ENCODE measurements around the gene C20orf204.

C20orf204 gene

DNA sequence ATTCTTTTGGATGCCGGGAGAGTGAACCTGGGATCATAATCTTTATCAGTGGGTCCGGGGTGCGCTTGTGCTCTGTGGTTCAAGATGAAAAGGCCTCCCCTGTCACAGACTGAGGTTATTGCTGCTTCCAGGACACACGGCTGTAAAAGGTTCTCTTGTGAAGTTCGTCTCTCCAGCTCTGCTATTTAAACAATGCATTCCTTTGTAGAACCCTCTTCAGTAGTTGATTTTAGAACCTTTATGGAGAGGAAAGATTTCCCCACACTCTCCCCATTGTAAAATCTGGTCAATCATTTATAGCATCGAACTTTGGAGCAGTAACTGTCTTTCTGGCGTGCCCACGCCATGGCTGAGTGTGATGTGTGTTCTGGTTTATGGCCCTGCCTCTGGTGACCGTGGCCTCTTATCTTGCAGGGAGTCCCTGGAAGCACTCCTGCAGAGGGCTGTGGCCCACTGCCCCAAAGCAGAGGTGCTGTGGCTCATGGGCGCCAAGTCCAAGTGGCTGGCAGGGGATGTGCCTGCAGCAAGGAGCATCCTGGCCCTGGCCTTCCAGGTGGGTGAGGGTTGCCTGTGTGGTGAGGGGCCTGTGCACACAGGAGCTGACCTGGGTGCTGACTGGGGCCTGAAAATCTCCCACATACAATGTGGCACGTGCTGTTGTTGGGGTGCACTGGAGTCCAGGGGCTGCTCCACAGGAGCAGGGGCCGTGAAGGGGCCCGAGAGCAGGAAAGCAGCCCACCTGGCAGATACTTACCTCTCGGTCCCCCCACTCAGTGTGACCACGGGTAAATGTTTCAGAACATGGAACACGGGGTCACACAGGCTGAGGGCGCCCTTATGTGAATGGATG is 11.6 kb upstream of the C20orf204 start:
- TF ChIP-seq CTCF (IDR thresholded peaks at IDR 0.05; ENCODE audit: low read length) (no peak), EZH2phosphoT487 (IDR thresholded peaks at IDR 0.05; ENCODE audit: low read length) (no peak), EZH2 (optimal IDR thresholded peaks at IDR 0.05; ENCODE audit: low read depth, low read length) (no peak)
- Histone ChIP-seq H3K4me3 (ENCODE audit: low read length) (no peak overlapping the region), H3K27ac (ENCODE audit: low read length) (no peak overlapping the region), H3K4me2 (ENCODE audit: low read depth, low read length) (no peak overlapping the region), H3K9me2 (replicated peaks; ENCODE audit: insufficient read depth, low read length) (no peaks in the 10 kb centered on the region), H3K9me3 (replicated peaks; ENCODE audit: insufficient read depth, low read length) (no peaks in the 10 kb centered on the region), H3F3A (ENCODE audit: insufficient read depth, low read length) (no peaks in the 10 kb centered on the region), H2AFZ (ENCODE audit: low read length) (no peak overlapping the region), H3K36me3 (replicated peaks; ENCODE audit: insufficient read depth, low read length) (0 out of 2 replicates have a peak, but pooled peaks cover 4% of the 10 kb centered on the region), H3K79me2 (ENCODE audit: low read length) (no peaks in the 10 kb centered on the region), H3K9ac (ENCODE audit: low read length) (no peak overlapping the region), H3K4me1 (ENCODE audit: low read length) (no peaks in the 10 kb centered on the region), H3K27me3 (replicated peaks; ENCODE audit: insufficient read depth, low read length) (no peaks in the 10 kb centered on the region), H4K20me1 (ENCODE audit: insufficient read depth, low read length) (no peaks in the 10 kb centered on the region)
- no peak for DNase-seq

DNA sequence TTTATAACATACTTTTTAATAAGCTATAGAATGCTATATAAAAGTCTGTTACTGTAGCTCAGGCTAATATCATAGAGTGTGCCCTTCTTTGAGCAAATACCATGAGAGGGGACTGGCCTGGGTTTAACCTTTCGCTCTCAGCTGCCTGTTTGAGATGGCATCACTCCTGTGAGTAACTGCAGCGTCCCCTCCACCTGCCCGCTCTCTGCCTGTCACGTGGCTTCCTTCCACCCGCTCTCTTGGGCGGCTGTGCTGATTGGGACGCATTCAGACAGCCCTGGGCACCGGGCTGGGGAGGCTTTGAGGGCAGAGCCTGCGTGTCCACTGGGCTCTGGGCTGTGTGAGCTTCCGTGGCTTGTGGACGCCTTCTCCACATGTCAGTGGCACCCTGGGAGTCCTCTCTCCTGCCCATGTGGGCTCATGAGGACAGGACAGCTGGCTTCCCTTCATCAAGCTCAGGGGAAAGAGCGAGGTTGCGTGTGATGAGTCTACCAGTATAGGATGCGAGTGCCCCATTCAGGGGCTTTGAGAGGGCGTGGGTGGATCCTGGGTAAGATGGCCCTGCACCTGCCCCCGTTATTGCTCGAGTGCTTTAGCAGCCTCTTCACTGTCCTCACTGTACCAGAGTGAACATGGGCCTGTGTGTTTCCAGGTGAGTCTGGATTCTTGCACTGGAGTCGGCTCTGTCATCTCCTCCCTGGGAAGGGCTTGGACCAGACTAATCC is 10.7 kb upstream of the C20orf204 start:
- H3K36me3 ChIP-seq (replicated peaks; ENCODE audit: insufficient read depth, low read length), result no peaks in the 10 kb centered on the region
- TF ChIP-seq EZH2phosphoT487 (IDR thresholded peaks at IDR 0.05; ENCODE audit: low read length), result no peak
- TF ChIP-seq EZH2 (optimal IDR thresholded peaks at IDR 0.05; ENCODE audit: low read depth, low read length), result no peak
- TF ChIP-seq CTCF (IDR thresholded peaks at IDR 0.05; ENCODE audit: low read length), result no peak
- DNase-seq, result no peak
- no peaks in the 10 kb centered on the region for H3K9me3 ChIP-seq (replicated peaks; ENCODE audit: insufficient read depth, low read length)
- no peaks in the 10 kb centered on the region for H3K4me1 ChIP-seq (ENCODE audit: low read length)
- no peak overlapping the region for H2AFZ ChIP-seq (ENCODE audit: low read length)
- no peak overlapping the region for H3K9ac ChIP-seq (ENCODE audit: low read length)
- no peak overlapping the region for H3K4me3 ChIP-seq (ENCODE audit: low read length)
- H3K79me2 ChIP-seq (ENCODE audit: low read length), result no peaks in the 10 kb centered on the region
- H3K27ac ChIP-seq (ENCODE audit: low read length), result no peak overlapping the region
- H3F3A ChIP-seq (ENCODE audit: insufficient read depth, low read length), result no peaks in the 10 kb centered on the region
- H3K9me2 ChIP-seq (replicated peaks; ENCODE audit: insufficient read depth, low read length), result no peaks in the 10 kb centered on the region
- no peaks in the 10 kb centered on the region for H3K27me3 ChIP-seq (replicated peaks; ENCODE audit: insufficient read depth, low read length)
- no peak overlapping the region for H3K4me2 ChIP-seq (ENCODE audit: low read depth, low read length)
- no peaks in the 10 kb centered on the region for H4K20me1 ChIP-seq (ENCODE audit: insufficient read depth, low read length)

DNA sequence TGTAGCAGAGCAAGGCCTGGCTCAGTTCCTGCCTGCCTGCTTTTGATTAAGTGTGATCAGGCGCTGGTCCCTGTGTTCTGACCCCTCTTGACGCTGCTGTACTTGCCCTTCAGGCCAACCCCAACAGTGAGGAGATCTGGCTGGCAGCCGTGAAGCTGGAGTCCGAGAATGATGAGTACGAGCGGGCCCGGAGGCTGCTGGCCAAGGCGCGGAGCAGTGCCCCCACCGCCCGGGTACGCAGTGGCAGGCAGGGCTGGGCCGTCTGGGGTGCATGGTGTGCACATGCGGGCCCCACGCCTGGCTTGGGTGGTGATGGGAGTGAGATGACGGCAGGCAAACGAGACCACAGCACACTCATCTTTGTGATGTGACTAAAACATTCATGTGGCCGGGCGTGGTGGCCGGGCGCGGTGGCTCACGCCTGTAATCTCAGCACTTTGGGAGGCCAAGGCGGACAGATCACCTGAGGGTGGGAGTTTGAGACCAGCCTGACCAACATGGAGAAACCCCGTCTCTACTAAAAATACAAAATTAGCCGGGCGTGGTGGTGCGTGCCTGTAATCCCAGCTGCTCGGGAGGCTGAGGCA is 10.1 kb upstream of the C20orf204 start:
- Histone ChIP-seq H3F3A (ENCODE audit: insufficient read depth, low read length) (no peaks in the 10 kb centered on the region), H3K9me3 (replicated peaks; ENCODE audit: insufficient read depth, low read length) (no peaks in the 10 kb centered on the region), H3K4me3 (ENCODE audit: low read length) (no peak overlapping the region), H3K4me2 (ENCODE audit: low read depth, low read length) (no peak overlapping the region), H3K79me2 (ENCODE audit: low read length) (no peaks in the 10 kb centered on the region), H3K9me2 (replicated peaks; ENCODE audit: insufficient read depth, low read length) (no peaks in the 10 kb centered on the region), H4K20me1 (ENCODE audit: insufficient read depth, low read length) (no peaks in the 10 kb centered on the region), H3K27ac (ENCODE audit: low read length) (no peak overlapping the region), H3K4me1 (ENCODE audit: low read length) (no peaks in the 10 kb centered on the region), H3K9ac (ENCODE audit: low read length) (no peak overlapping the region), H3K36me3 (replicated peaks; ENCODE audit: insufficient read depth, low read length) (no peaks in the 10 kb centered on the region), H3K27me3 (replicated peaks; ENCODE audit: insufficient read depth, low read length) (no peaks in the 10 kb centered on the region), H2AFZ (ENCODE audit: low read length) (no peak overlapping the region)
- no peak for DNase-seq
- TF ChIP-seq EZH2 (optimal IDR thresholded peaks at IDR 0.05; ENCODE audit: low read depth, low read length) (no peak), CTCF (IDR thresholded peaks at IDR 0.05; ENCODE audit: low read length) (no peak), EZH2phosphoT487 (IDR thresholded peaks at IDR 0.05; ENCODE audit: low read length) (no peak)

Data from MM.1S (cell line).